IPS-NIHi7 (cell line): ENCODE results near the gene CCSAP.
"Not testable (repeated sequence)": the region's sequence is repeated elsewhere in the genome, so short reads cannot be mapped to it uniquely, and the experiment has no call there.

Experiments used
- DNase-seq: peaks from one replicate; pipeline ENCODE4 v3.0.0; 2012; ENCODE audit warnings: mixed read lengths; ENCODE audit errors: extremely low spot score

Gene CCSAP

DNA sequence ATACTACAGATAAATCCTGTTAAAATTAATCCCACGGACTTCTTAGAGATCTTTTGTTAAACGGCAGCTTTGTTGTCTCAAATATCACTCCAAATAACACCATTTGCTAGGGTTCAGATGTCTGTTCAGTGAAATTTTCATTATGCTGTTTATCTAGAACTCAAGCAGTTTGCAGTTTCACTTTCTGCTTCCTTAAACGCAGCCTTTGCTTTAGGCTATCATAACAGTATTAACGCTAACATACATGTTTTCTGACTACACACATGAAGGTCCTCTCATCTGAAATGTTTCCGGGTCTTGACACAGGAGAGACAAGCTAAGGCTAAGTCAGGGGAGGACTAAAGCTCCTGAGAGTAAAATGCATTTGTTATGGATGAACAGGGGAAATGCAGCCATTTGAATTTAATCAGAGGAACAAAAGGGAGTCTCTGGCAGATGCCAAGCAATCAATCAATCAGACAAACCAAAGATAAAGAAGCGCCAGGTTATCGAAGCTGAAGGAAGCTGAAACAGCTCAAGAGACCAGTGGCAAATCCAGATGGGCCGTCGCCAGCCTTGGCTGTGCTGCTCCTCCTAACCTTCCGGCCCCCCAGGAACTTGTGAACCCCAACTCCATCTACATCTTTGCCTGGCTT lies 16.9 kb downstream of the CCSAP start:
- no peak for DNase-seq

DNA sequence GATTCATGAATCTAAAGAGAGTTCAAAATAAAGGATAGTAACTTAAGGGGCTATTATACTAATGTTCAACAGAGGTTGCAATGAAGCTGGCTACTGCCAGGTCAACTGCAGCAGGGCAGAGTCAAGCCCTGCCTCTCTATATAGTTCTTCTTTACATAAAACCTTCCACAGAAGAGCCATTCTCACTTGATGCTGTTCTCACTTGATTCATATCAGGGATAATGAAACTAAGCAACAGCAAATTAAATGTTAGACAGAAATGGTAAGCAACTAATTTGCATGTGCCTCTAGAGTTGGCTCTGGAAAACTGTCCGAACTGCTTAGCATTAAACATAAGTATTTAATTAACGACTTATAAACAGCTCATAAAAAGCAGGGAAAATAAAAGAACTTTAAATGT lies 17.4 kb downstream of the CCSAP start:
- DNase-seq = no peak

DNA sequence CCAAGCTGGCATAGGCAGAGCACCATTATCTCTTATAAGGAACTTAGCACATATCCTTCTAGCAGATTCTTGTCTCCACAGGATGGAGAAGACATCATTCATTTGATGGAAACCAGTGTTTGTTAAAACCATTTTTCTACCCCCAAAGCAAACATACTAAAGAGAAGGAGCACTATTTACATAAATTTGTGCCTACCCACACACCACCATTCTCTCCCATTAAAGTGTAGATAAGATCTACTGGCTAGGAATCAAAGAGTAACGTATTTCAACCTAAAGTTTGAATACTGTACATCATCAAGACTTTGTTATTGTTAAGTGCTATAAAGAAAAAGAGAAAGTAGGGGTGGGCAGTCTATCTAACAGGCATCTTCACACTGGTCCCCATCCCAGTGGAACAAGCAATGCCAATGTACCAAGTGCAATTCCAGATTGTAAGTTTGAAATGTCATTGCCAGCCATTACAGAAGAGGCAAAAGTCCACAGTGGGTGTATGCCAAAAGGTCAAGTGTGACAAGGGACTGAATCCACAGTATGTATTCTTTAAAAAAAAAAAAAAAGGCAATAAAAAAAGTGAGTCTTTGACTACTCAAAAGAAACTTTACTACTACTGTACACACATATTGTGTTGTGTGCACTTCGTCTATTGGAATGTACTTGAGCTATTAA lies 18.8 kb downstream of the CCSAP start:
- DNase-seq = no peak

DNA sequence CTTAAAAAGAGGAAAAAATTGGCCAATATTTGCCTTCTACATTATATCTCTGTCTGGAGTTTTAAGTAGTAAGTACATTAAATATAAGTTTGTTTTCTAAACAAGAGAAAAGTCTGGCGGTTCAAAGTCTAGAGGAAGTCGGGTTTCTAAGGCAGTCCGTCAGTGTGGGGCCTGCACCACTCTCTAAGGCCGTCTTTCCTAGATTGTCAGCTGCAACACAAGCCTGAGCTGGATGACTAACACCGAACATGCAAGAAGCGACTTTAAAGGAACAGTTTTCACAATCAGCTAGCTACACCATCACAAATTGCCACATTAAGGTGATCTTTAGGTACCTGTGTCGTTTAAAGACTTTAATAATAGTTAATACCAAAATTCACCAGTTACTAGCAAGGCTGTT lies 19.6 kb downstream of the CCSAP start:
- DNase-seq = no peak

DNA sequence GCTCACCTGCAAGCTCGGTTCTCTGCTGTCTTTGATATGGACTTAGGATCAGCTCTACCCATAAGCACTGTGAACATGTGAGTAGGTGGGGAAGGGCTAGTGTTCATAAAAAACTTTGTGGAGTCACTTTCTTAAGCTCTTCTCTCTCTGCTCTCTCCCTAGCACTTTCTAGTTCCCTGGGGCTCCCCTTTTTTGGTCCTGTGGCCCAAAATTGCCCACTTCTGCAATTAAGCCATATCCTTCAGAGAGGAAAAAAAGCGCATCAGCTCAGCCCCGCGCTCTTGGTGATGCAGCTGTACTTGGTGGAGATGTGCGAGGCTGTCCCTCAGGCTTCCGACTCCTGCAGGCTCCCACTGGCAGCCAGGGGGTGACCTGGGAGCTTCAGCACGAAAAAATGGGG lies 23.4 kb downstream of the CCSAP start:
- no peak for DNase-seq

DNA sequence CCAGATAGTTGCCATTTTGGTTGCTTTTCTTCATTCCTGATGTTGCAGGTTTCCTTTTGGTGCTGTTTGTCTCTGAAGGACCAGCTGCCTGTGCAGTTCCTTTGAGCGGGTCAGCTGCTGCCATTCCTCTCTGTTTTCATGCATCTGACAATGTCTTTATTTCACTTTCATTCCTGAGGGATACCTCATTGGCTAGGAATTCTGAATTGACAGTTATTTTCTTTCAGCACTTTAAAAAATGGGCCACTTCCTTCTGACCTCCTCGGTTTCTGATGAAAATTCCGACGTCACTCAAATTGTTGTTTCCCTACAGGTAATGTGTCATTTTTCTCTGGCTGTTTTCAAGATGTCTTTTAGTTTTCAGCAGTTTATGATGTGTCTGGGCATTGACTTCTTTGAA lies 24.8 kb downstream of the CCSAP start:
- DNase-seq = no peak

DNA sequence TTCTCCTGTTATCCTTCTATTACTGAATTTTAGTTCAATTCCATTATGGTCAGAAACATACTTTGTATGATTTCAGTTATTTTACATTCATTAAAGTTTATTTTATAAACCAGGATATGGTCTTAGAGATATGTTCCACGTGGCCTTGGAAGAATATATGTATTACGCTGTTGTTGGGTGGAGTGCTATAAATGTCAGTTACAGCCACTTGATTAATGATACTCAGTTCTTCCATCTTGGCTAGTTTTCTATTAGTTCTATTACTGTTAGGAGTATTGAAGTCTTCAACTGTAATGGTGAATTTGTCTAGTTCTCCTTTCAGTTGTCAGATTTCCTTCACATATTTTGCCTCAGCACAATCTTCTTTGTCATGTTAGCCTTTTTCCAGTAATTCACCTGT lies 26.7 kb downstream of the CCSAP start:
- no peak for DNase-seq

DNA sequence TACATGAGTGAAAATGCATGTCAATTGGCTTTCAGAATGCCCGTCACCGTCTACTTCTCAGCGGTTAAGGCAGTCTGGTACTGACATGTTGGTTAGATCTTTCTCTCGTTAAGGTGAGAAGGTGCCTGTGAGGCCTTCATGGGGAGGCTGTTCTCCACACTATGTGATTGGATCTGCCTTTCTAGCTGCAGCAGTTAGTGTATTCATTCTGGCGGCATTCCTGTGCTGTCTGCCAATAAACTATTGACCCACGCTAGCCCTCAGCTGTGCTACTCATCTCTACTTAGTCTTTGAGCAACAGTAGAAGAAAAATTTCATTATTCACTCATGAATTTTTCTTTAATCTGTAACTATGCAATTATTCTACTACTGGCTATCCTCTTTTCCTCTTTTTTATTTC lies 32.0 kb downstream of the CCSAP start:
- no peak for DNase-seq

DNA sequence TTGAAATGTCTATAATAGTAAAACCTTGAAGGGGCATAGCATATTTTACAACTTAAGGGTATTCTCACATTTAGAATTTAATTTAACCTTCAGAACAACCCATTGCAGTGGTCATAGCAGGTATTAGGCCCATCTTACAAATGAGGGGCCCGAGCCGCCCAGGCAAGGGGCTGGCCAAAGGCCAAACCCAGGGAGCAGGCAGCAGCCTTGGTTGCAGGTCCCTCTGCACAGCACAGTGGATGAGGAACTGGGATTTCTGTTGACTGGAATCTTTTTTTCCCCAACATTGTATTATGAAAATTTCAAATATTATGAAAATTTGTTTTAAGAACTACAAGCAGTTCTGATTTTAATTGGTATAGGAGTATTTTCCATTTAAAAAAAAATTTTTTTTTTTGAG lies 33.2 kb downstream of the CCSAP start:
- no peak for DNase-seq

DNA sequence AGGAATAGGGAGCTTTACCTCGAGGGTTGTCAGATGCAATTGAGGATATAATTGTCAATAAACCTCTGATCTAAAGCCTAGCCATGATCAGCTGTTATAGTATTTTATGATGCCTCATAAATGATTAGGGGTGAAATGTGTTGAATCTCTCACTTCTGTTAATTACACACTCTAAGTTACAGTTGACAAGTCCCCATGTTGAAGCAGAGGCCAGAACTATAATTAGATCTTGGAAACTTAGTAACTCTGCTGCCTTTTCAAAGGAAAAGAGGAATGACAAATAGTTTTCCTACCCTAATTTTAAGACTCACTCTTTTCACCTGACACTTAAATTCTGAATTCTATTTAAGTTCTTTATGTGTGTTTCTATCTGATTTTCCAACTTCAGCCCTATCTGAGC lies 33.8 kb downstream of the CCSAP start:
- DNase-seq = no peak

DNA sequence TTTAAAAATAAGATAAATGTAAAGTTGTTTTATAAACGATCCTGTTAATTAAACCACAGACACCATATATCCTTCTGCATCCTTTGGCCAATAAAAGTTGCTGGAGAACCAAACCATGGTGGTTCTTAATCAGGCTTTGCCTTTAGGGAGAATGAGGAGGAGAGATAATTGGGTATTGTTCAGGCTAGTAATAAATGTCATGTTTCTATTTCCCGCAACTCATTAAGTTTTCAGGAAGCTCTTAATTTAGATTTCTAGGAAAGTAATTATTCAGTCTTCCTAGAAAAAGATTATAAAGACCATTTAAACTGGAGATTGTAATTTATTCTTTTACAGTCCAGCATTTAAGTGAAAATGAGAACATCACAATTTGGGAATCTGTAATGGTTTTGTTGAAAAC lies 37.5 kb downstream of the CCSAP start:
- no peak for DNase-seq

DNA sequence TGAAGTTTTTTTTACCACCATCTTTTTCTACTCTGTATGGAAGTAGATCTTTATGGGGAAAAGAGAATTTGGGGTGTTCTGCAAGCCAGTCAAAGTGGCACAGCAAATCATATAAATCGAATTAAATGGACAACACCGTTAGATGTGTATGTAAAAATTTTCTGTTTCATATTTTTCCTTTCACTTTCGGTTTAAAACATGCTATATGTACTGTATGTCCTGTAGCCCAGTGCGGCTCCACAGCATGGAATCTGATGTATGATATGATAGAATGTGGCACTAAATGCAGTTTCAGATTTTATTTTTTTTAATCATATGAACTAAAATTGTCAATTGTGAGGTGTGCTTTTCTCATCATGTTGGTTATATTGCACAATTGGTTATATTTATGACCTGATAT lies 39.0 kb downstream of the CCSAP start:
- no peak for DNase-seq

DNA sequence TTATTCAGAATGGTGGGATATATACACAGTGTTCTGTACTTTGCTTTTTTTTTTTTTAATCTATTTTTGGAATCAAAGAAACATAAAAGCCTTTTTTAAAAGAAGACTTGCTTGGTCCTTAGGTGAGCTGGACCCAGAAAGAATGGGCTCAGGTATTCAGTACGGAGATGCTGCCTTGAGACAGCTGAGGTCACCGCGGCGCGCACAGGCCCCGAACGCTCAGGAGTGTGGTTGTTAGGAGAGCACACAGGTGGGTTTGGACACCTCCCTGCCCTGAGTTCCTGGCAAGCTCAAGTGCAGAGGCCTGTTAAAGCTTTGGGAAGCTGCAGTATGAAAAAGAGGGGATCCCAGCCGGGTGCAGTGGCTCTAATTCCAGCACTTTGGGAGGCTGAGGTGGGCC lies 40.1 kb downstream of the CCSAP start:
- DNase-seq = no peak

DNA sequence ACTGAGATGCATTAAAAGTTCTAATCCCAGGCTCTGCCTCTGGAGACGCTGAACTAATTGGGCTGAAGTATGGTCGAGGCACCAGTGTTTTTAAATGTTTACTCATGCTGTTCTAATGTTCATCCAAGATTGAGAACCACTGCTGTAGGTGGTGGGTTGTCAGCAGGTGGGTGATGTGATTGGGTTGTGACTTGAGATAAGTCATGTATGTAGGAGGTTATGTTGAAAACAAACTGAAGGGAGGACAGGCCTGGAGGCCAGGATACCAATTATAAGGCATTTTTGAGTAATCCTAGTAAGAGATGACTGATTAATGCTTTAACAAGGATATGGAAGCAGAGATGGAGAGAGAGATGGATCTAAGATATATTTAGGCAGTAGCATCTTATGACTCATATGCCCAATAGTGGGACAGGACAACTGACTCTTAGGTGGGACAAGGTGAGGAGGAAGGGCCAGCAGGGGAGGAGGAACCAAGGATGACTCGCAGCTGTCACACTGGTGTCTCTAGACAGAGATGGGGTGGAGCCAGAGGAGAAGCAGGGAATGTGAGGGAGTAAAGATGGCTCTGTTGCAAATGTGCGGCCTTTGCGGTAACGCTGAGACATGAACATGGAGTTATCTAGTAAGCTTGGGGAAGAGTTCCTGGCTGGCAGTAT lies 42.6 kb downstream of the CCSAP start:
- DNase-seq = no peak

DNA sequence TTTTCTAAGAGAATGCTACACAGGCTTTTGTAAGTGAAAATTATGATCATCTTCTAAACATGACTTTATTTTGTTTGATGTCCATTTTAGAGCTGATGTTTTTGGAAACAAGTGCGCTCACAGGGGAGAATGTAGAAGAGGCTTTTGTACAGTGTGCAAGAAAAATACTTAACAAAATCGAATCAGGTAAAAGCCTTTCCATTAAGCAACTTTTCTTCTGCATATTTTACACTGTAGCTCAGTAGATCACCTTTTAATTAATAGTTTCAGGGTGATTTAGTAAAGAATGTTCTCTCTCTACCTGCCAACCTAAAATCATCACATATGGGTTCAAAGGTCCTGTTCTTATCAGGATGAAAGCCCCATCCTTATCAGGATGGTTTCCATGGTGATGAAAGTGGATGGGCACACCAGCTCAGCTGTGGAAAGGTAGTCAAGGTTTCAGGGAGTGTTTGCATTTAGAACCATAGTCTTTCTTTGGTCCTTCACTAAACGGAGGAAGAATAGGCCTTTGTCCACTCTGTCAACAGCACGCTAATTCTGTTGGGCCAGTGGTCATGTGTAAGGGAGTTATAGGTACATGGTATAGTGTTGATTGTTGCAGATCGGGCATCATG lies 43.9 kb downstream of the CCSAP start:
- DNase-seq = no peak

DNA sequence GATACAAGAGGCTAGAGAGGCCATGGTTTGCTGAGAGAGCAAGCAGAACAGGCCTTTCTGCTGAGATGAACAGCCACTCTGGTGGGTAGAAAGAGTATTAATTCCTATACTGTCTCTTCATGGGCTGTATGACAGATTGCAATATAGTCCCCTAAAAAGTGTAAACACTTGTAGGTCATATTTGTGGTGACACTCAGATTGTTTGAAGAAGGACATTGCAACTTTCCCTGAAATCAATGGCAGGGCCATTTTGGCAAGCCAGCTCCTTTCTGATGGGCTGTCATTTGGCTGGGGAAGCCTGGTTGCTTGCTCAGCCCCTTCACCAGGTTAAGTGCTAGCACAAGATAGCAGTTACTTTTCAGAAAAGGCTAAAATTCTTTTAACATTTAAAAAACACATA lies 44.4 kb downstream of the CCSAP start:
- DNase-seq = no peak

DNA sequence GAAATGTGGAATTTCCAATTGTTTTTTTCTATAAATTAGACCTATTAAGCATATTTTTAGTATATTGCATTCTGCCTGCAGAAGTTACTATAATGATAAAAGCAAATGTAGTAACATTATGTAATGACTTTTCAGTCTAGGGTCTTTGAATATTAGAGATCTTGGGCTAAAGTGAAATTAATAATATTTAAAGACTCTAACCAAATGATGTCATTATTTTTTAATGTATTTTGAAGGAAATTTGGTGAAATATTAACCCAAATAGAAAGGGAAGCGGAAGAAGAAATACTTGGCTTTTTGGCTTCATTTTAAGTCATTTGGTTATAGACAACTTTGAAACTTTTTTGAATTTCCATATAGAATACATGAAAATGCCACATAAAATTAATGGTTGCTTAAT lies 45.1 kb downstream of the CCSAP start:
- DNase-seq = no peak

DNA sequence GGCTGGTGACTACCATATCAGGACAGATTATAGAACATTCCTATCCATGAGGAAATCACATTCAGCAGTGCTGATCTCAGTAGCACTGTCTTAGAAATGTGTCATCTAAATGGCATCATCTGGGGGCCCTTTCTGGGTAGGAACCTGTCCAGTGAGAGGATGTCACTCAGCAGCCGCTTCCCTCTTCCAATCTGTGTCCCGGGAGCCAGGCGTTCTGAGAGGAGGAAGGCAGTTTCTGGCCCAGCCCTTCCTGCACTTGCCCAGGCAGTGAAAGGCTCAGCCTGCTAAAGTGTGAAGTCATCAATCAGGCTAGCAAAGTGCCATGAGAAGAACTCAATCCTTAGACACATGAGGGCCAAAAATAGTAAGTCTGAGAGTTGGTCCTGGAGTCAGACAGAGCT lies 46.3 kb downstream of the CCSAP start:
- DNase-seq = no peak

DNA sequence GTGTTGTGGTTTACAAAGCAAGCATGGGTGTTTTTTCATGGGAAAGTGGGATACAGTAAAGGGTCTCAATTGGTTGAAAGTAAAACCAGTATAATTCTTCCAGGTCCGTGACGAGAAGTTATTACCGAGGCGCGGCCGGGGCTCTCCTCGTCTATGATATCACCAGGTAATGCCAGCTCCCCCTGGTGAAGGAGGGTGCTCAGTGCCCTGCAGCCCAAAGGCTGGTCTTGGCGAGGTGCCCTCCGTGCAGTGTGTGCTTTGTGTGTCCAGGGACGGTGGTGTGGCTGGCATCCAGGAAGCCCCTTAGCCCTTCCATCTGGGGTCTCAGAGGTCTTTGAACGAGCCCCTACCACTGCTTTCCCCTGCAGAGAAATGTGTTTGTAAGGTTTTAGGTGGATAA lies 47.1 kb downstream of the CCSAP start:
- no peak for DNase-seq

DNA sequence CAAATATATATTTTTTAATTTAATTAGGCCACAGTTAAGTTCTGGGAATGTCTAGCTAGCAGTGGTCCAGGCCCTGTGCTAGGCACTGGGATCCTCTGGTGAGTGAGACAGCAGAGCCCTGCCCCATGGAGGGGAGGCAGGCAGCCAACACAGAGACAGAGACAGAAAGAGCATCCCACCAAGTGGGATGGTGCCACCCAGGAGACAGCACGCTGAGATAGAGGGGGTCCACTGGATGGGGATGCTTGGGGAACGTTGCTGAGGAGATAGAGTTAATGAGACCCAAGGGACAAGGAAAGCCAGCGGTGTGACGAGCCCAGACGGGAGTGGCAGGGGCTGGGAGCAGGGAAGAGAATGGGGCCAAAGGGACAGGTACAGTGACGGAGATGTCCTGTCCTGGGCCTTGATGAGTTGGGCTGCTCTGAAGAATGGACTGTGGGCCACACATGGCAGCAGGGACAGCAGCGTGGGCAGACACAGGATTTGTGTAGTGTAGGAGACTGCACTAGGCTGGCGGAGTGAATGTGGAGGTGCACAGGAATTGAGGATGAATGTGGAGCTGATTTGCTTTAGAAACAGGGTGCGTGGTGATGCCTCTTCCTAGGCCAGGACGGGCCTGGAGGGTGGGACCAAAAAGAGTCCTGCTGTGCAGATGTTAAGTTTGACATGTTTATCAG lies 49.2 kb downstream of the CCSAP start:
- DNase-seq = no peak

DNA sequence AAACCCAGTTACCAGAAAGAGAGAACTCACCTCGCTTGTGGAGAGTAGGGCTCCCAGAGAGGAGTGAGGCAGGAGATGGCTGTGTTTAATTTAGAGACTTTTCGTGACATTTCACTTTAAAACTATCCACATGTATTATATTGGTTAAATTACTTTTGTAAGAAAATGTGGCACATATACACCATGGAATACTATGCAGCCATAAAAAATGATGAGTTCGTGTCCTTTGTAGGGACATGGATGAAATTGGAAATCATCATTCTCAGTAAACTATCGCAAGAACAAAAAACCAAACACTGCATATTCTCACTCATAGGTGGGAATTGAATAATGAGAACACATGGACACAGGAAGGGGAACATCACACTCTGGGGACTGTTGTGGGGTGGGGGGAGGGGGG lies 51.2 kb downstream of the CCSAP start:
- not testable (repeated sequence) for DNase-seq

DNA sequence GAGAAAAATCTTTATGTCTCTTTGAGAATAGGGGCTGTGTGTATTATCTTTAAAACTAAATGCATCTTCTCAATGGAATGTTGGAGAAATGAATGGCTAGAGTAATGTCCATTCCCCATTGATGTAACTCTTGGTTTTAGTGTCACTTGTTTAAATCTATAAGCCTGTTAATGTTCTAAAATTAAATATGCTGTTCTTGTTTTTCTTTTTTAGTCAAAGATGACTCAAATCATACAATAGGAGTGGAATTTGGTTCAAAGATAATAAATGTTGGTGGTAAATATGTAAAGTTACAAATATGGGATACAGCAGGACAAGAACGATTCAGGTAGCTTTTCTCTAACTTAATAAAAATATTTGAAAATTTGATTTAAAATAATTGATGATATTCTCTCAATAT lies 54.3 kb downstream of the CCSAP start:
- no peak for DNase-seq

DNA sequence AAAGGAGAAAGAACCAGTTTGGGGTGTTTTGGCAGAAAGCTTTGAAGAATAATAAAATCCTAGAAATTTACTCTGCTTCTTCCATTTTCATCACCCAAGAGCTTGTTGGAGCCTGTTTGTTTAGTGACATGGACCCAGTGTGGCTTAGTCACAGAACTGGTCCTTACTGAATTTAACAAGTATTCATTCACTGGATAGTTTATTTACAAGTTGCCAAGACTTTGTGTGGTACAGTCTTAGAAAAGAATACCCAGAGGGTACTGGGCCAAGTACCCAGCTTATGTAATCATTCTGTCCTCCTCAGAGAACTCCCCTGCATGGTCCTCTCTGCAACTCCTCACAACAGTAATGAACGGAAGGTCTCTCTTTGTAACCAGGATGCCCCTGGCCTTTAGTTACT lies 55.6 kb downstream of the CCSAP start:
- DNase-seq = no peak
